Neuron (in vitro differentiated cells): ENCODE data around the gene FHIP2A.
A peak's percentile ranks its signal among the peaks of the same experiment; 100 is the strongest.
"Not testable (repeated sequence)": the region's sequence is repeated elsewhere in the genome, so short reads cannot be mapped to it uniquely, and the experiment has no call there.

ENCODE experiments used
- H2AFZ ChIP-seq: one replicate; pipeline ENCODE4 v1.6.1; 2013; ENCODE audit warnings: low read depth, mild to moderate bottlenecking, inconsistent platforms, low read length, moderate library complexity
- H3K27me3 ChIP-seq: one replicate; pipeline ENCODE4 v1.6.1; 2013; ENCODE audit warnings: low read length; ENCODE audit not compliant: insufficient read depth
- H3K36me3 ChIP-seq: one replicate; pipeline ENCODE4 v1.6.1; 2013; ENCODE audit warnings: low read length; ENCODE audit not compliant: insufficient read depth
- H3K4me1 ChIP-seq: one replicate; pipeline ENCODE4 v1.6.1; 2013; ENCODE audit warnings: low read length; ENCODE audit not compliant: insufficient read depth
- H3K4me3 ChIP-seq: 2 replicates; pipeline ENCODE4 v1.5.1; 2013; ENCODE audit warnings: mild to moderate bottlenecking, low read length, moderate library complexity
- H3K9me3 ChIP-seq: one replicate; pipeline ENCODE4 v1.6.1; 2013; ENCODE audit warnings: low read length

The FHIP2A gene

GRCh38 chr10:114821293-114821914 lies at the start of gene FHIP2A:
TSS of gene FHIP2A (plus strand) at chr10:114821780. CDS start at chr10:114822079, 299 bp downstream.
- H3K27me3 ChIP-seq = no peaks in the 10 kb centered on the region
- H3K4me3 ChIP-seq = peak within 1 kb of the TSS; percentile 69
- peaks cover 2% of the 10 kb centered on the region for H3K36me3 ChIP-seq
- H3K9me3 ChIP-seq = peaks cover 4% of the 10 kb centered on the region
- H2AFZ ChIP-seq = peak within 1 kb of the TSS; percentile 80
- peaks cover 4% of the 10 kb centered on the region for H3K4me1 ChIP-seq

- Histone ChIP-seq H3K36me3 (no peaks in the 10 kb centered on the region), H3K4me1 (peaks cover 2% of the 10 kb centered on the region), H2AFZ (no peak overlapping the region), H3K9me3 (no peaks in the 10 kb centered on the region), H3K27me3 (peaks cover 21% of the 10 kb centered on the region), H3K4me3 (no peak overlapping the region)
Measured at GRCh38 chr10:114772496-114773196, 48.9 kb upstream of the FHIP2A start.

GRCh38 chr10:114773197-114773532 lies 48.4 kb upstream of the FHIP2A start:
- no peak overlapping the region for H3K4me3 ChIP-seq
- H2AFZ ChIP-seq = no peak overlapping the region
- H3K27me3 ChIP-seq = peaks cover 20% of the 10 kb centered on the region
- peaks cover 2% of the 10 kb centered on the region for H3K4me1 ChIP-seq
- H3K36me3 ChIP-seq = no peaks in the 10 kb centered on the region
- no peaks in the 10 kb centered on the region for H3K9me3 ChIP-seq

- H3K9me3 ChIP-seq, H2AFZ ChIP-seq, H3K36me3 ChIP-seq, H3K4me3 ChIP-seq, H3K27me3 ChIP-seq, H3K4me1 ChIP-seq: not testable (repeated sequence)
Measured at GRCh38 chr10:114775082-114775481, 46.5 kb upstream of the FHIP2A start.

GRCh38 chr10:114777415-114777814 lies 44.2 kb upstream of the FHIP2A start:
- Histone ChIP-seq H3K4me3 (no peak overlapping the region), H2AFZ (no peak overlapping the region), H3K4me1 (peaks cover 9% of the 10 kb centered on the region), H3K27me3 (no peaks in the 10 kb centered on the region), H3K36me3 (no peaks in the 10 kb centered on the region), H3K9me3 (no peaks in the 10 kb centered on the region)

- Histone ChIP-seq H3K36me3 (no peaks in the 10 kb centered on the region), H2AFZ (no peak overlapping the region), H3K9me3 (no peaks in the 10 kb centered on the region), H3K4me1 (peaks cover 9% of the 10 kb centered on the region), H3K27me3 (no peaks in the 10 kb centered on the region), H3K4me3 (no peak overlapping the region)
Measured at GRCh38 chr10:114779803-114780576, 41.6 kb upstream of the FHIP2A start.

GRCh38 chr10:114780577-114781184 lies 40.9 kb upstream of the FHIP2A start:
- Histone ChIP-seq H2AFZ (no peak overlapping the region), H3K36me3 (no peaks in the 10 kb centered on the region), H3K27me3 (no peaks in the 10 kb centered on the region), H3K4me1 (peaks cover 9% of the 10 kb centered on the region), H3K9me3 (no peaks in the 10 kb centered on the region), H3K4me3 (no peak overlapping the region)

GRCh38 chr10:114782666-114783065 lies 38.9 kb upstream of the FHIP2A start:
- no peaks in the 10 kb centered on the region for H3K27me3 ChIP-seq
- H2AFZ ChIP-seq = no peak overlapping the region
- H3K36me3 ChIP-seq = no peaks in the 10 kb centered on the region
- no peak overlapping the region for H3K4me3 ChIP-seq
- H3K9me3 ChIP-seq = no peaks in the 10 kb centered on the region
- H3K4me1 ChIP-seq = peaks cover 9% of the 10 kb centered on the region

- Histone ChIP-seq H3K4me3 (no peak overlapping the region), H3K36me3 (no peaks in the 10 kb centered on the region), H2AFZ (no peak overlapping the region)
Measured at GRCh38 chr10:114783686-114784085, 37.9 kb upstream of the FHIP2A start.

GRCh38 chr10:114786492-114786891 lies 35.1 kb upstream of the FHIP2A start:
- H3K27me3 ChIP-seq = not testable (repeated sequence)

More at GRCh38 chr10:114783686-114784085, 37.9 kb upstream of the FHIP2A start:
- Histone ChIP-seq H3K9me3 (no peaks in the 10 kb centered on the region), H3K4me1 (peaks cover 9% of the 10 kb centered on the region), H3K27me3 (no peaks in the 10 kb centered on the region)

GRCh38 chr10:114787131-114787530 lies 34.4 kb upstream of the FHIP2A start:
- not testable (repeated sequence) for H3K27me3 ChIP-seq, H3K4me3 ChIP-seq, H2AFZ ChIP-seq, H3K9me3 ChIP-seq, H3K4me1 ChIP-seq, H3K36me3 ChIP-seq

More at GRCh38 chr10:114786492-114786891, 35.1 kb upstream of the FHIP2A start:
- H3K4me1 ChIP-seq, H3K36me3 ChIP-seq, H3K4me3 ChIP-seq, H3K9me3 ChIP-seq, H2AFZ ChIP-seq: not testable (repeated sequence)

GRCh38 chr10:114791768-114792167 lies 29.8 kb upstream of the FHIP2A start:
- Histone ChIP-seq H3K36me3 (no peaks in the 10 kb centered on the region), H3K4me3 (no peak overlapping the region), H2AFZ (no peak overlapping the region), H3K4me1 (peaks cover 3% of the 10 kb centered on the region), H3K27me3 (peaks cover 3% of the 10 kb centered on the region), H3K9me3 (no peaks in the 10 kb centered on the region)

- no peak overlapping the region for H2AFZ ChIP-seq
- no peak overlapping the region for H3K4me3 ChIP-seq
- peaks cover 3% of the 10 kb centered on the region for H3K4me1 ChIP-seq
- no peaks in the 10 kb centered on the region for H3K9me3 ChIP-seq
- no peaks in the 10 kb centered on the region for H3K36me3 ChIP-seq
- peaks cover 3% of the 10 kb centered on the region for H3K27me3 ChIP-seq
Measured at GRCh38 chr10:114795039-114795438, 26.5 kb upstream of the FHIP2A start.
